Loucy (cell line): ENCODE results near the gene MAN1A2.

ENCODE experiments used
- H2AFZ ChIP-seq: fragments of 200-600 bp; sonication (generic); 2 replicates; pipeline ENCODE4 v1.6.0; 2016; ENCODE audit warnings: antibody characterized with exemption, mild to moderate bottlenecking, low read length, moderate library complexity
- H3F3A ChIP-seq: fragments of 200-600 bp; 2 replicates; pipeline ENCODE4 v1.6.0; 2016; ENCODE audit warnings: antibody characterized with exemption, low read depth, mild to moderate bottlenecking
- H3K27me3 ChIP-seq: fragments of 200-600 bp; sonication (generic); 2 replicates; pipeline ENCODE4 v1.6.1; 2014; ENCODE audit warnings: low read length, mild to moderate bottlenecking; ENCODE audit not compliant: insufficient read depth, poor library complexity, severe bottlenecking
- H3K36me3 ChIP-seq: fragments of 200-600 bp; sonication (generic); 2 replicates; pipeline ENCODE4 v1.6.1; 2016; ENCODE audit warnings: low read length; ENCODE audit not compliant: insufficient read depth
- H3K4me1 ChIP-seq: fragments of 200-600 bp; sonication (generic); 2 replicates; pipeline ENCODE4 v1.5.1; 2014; ENCODE audit warnings: low read length, mild to moderate bottlenecking; ENCODE audit not compliant: insufficient read depth, poor library complexity, severe bottlenecking
- H3K4me2 ChIP-seq: fragments of 200-600 bp; sonication (generic); 2 replicates; pipeline ENCODE4 v1.6.0; 2014; ENCODE audit warnings: antibody characterized with exemption, low read length, low read depth, mild to moderate bottlenecking; ENCODE audit not compliant: poor library complexity, severe bottlenecking
- H3K4me3 ChIP-seq: fragments of 200-600 bp; sonication (generic); 2 replicates; pipeline ENCODE4 v1.5.1; 2014; ENCODE audit warnings: low read length, mild to moderate bottlenecking, mixed read lengths; ENCODE audit not compliant: poor library complexity, severe bottlenecking
- H3K79me2 ChIP-seq: fragments of 200-600 bp; sonication (generic); 2 replicates; pipeline ENCODE4 v1.6.1; 2014; ENCODE audit warnings: low read length; ENCODE audit not compliant: insufficient read depth
- H3K9ac ChIP-seq: fragments of 200-600 bp; sonication (generic); 2 replicates; pipeline ENCODE4 v1.6.0; 2014; ENCODE audit warnings: mild to moderate bottlenecking, low read depth, low read length, moderate library complexity; ENCODE audit not compliant: poor library complexity, severe bottlenecking
- H3K9me2 ChIP-seq: fragments of 200-600 bp; sonication (generic); replicated peaks from 2 replicates; pipeline ENCODE4 v1.6.1; 2016; ENCODE audit warnings: low read depth, low read length, mixed read lengths
- H3K9me3 ChIP-seq: fragments of 200-600 bp; sonication (generic); 2 replicates; pipeline ENCODE4 v1.6.1; 2014; ENCODE audit warnings: mild to moderate bottlenecking, antibody characterized with exemption, low read length, low read depth; ENCODE audit not compliant: insufficient read depth
- H4K20me1 ChIP-seq: fragments of 200-600 bp; sonication (generic); 2 replicates; pipeline ENCODE4 v1.6.0; 2014; ENCODE audit warnings: antibody characterized with exemption, low read length, mild to moderate bottlenecking; ENCODE audit not compliant: insufficient read depth, poor library complexity, severe bottlenecking
- EZH2phosphoT487 ChIP-seq: fragments of 200-600 bp; IDR thresholded peaks from 2 replicates; pipeline ENCODE4 v1.6.1; 2018; ENCODE audit warnings: antibody characterized with exemption, mild to moderate bottlenecking, moderate library complexity, borderline replicate concordance
- TF ChIP-seq, protein P1 (sequence below): fragments of 200-600 bp; sonication (generic); conservative IDR thresholded peaks from 2 replicates; pipeline ENCODE4 v1.5.1; 2014; ENCODE audit warnings: mild to moderate bottlenecking, antibody characterized with exemption, low read length

MAN1A2 gene

DNA sequence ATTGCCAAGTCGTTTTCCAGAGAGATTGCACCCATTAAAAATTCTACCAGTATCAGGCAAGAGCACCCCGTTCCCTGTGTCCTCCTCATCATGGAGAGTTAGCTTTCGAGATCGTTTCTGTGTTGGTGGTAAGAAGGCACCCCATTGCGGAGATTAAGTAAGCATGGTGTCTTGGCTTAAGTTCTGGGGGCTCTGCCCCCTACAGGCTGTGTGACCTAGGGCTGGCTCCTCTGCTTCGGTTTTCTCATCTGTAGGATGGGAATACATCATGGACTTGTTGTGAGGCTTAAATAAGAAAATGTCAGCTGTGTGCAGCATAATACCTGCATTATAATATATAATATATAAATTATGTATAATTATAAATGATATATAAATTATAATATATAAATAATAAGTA lies 201.8 kb downstream of the MAN1A2 start:
- Histone ChIP-seq H3K4me1 (peaks cover 5% of the 10 kb centered on the region), H3K9ac (no peak overlapping the region), H2AFZ (no peak overlapping the region), H3K4me3 (no peak overlapping the region), H3K36me3 (no peaks in the 10 kb centered on the region), H3K9me3 (no peaks in the 10 kb centered on the region), H3K27me3 (no peaks in the 10 kb centered on the region), H3K9me2 (no peaks in the 10 kb centered on the region), H3K79me2 (no peaks in the 10 kb centered on the region), H3K4me2 (no peak overlapping the region), H3F3A (no peaks in the 10 kb centered on the region), H4K20me1 (no peaks in the 10 kb centered on the region)
- TF ChIP-seq, protein P1, sequence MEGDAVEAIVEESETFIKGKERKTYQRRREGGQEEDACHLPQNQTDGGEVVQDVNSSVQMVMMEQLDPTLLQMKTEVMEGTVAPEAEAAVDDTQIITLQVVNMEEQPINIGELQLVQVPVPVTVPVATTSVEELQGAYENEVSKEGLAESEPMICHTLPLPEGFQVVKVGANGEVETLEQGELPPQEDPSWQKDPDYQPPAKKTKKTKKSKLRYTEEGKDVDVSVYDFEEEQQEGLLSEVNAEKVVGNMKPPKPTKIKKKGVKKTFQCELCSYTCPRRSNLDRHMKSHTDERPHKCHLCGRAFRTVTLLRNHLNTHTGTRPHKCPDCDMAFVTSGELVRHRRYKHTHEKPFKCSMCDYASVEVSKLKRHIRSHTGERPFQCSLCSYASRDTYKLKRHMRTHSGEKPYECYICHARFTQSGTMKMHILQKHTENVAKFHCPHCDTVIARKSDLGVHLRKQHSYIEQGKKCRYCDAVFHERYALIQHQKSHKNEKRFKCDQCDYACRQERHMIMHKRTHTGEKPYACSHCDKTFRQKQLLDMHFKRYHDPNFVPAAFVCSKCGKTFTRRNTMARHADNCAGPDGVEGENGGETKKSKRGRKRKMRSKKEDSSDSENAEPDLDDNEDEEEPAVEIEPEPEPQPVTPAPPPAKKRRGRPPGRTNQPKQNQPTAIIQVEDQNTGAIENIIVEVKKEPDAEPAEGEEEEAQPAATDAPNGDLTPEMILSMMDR: no peak
- TF ChIP-seq EZH2phosphoT487: no peak

DNA sequence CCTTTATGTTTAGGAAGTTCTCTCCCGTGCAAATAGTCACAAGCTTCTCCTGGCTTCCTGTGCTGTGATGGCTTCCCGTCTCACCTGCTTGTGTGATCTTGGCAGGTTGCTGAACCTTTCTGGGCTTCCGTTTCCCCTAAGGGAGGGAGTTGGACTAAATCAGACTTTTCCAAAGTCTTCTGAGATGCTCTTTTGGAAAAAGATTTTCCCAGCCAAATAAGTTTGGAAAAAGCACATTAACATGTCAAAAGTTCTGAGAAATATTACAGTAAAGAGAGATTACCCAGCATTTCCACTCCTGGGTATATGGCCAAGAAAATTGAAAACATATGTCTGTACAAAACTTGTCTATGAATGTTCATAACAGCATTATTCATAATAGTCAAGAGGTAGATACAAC lies 202.6 kb downstream of the MAN1A2 start:
- Histone ChIP-seq H3F3A (no peaks in the 10 kb centered on the region), H3K4me3 (no peak overlapping the region), H3K36me3 (no peaks in the 10 kb centered on the region), H3K27me3 (no peaks in the 10 kb centered on the region), H3K4me2 (no peak overlapping the region), H3K9me2 (no peaks in the 10 kb centered on the region), H3K9me3 (no peaks in the 10 kb centered on the region), H3K79me2 (no peaks in the 10 kb centered on the region), H2AFZ (no peak overlapping the region), H4K20me1 (no peaks in the 10 kb centered on the region), H3K4me1 (peaks cover 5% of the 10 kb centered on the region), H3K9ac (no peak overlapping the region)
- TF ChIP-seq, protein P1: no peak
- no peak for TF ChIP-seq EZH2phosphoT487

DNA sequence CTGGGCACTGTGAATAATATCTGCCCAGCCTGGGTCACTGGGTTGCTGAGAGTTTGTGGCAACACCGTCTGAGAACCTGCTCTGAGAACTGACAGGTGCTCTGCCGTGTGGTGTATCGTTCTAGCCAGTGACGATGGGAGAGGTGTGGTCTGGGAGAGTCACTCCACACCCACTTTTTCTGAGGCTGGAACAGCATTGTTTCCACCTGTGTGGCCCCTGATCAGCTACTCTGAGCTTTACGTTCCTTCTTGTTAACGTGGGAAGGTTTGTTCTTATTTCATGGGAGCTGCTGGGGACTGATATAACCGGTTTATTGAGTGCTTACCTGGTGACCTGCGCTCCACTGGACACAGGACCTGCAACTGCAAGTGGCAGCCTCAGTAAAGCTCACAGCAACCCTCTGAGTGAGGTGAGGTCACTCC lies 203.8 kb downstream of the MAN1A2 start:
- H3K27me3 ChIP-seq: no peaks in the 10 kb centered on the region
- peaks cover 5% of the 10 kb centered on the region for H3K4me1 ChIP-seq
- H3F3A ChIP-seq: no peaks in the 10 kb centered on the region
- no peaks in the 10 kb centered on the region for H3K36me3 ChIP-seq
- H3K9me3 ChIP-seq: no peaks in the 10 kb centered on the region
- H2AFZ ChIP-seq: no peak overlapping the region
- no peak overlapping the region for H3K4me2 ChIP-seq
- TF ChIP-seq, protein P1: no peak
- no peak for TF ChIP-seq EZH2phosphoT487
- no peak overlapping the region for H3K4me3 ChIP-seq
- no peak overlapping the region for H3K9ac ChIP-seq
- H3K9me2 ChIP-seq: no peaks in the 10 kb centered on the region
- H4K20me1 ChIP-seq: no peaks in the 10 kb centered on the region
- H3K79me2 ChIP-seq: no peaks in the 10 kb centered on the region
